Skin epidermis (tissue), 12 donors: ENCODE results near the gene ATP10A.
A peak's percentile ranks its signal among the peaks of the same experiment; 100 is the strongest.

ENCODE experiments used
- H3K27ac ChIP-seq, 21 experiments: fragments of 200-600 bp; sonication (generic) in 11 of 21; one replicate each; pipeline ENCODE4 v1.5.0; 2020; ENCODE audit warnings: mild to moderate bottlenecking in 3 of 21, inconsistent platforms in 2 of 21, moderate library complexity in 2 of 21
- H3K4me3 ChIP-seq, 7 experiments: fragments of 200-600 bp; sonication (generic) in 2 of 7; one replicate each; pipeline ENCODE4 v1.5.0; 2020; ENCODE audit warnings: inconsistent platforms in 2 of 7, mild to moderate bottlenecking in 2 of 7, moderate library complexity in 1 of 7

ATP10A gene

GRCh38 chr15:25863111-25863967, at the start of gene ATP10A:
ATP10A (minus strand) TSS chr15:25863327; CDS start chr15:25863096, 231 bp downstream.
- H3K4me3 ChIP-seq: peak within 1 kb of the TSS; percentile 42 to 59 (median 50)
- peak within 1 kb of the TSS in 18 of 21 experiments; percentile 31 to 90 (median 78) for H3K27ac ChIP-seq

GRCh38 chr15:25912035-25912434, 48.9 kb upstream of the ATP10A start:
- no peak overlapping the region for H3K27ac ChIP-seq

GRCh38 chr15:25910832-25911231, 47.7 kb upstream of the ATP10A start:
- Histone ChIP-seq H3K4me3 (no peak overlapping the region), H3K27ac (no peak overlapping the region)

More at GRCh38 chr15:25912035-25912434, 48.9 kb upstream of the ATP10A start:
- H3K4me3 ChIP-seq: no peak overlapping the region

- Histone ChIP-seq H3K4me3 (no peak overlapping the region), H3K27ac (no peak overlapping the region)
These were observed 46.7 kb upstream of the ATP10A start for GRCh38 chr15:25909806-25910205.

GRCh38 chr15:25909325-25909724, 46.2 kb upstream of the ATP10A start:
- no peak overlapping the region for H3K27ac ChIP-seq
- no peak overlapping the region for H3K4me3 ChIP-seq

GRCh38 chr15:25905140-25905539, 42.0 kb upstream of the ATP10A start:
- Histone ChIP-seq H3K4me3 (no peak overlapping the region), H3K27ac (no peak overlapping the region)

GRCh38 chr15:25903024-25903581, 40.0 kb upstream of the ATP10A start:
- Histone ChIP-seq H3K4me3 (no peak overlapping the region), H3K27ac (no peak overlapping the region)

- H3K27ac ChIP-seq: no peak overlapping the region
These were observed 38.9 kb upstream of the ATP10A start for GRCh38 chr15:25901811-25902605.

GRCh38 chr15:25900901-25901300, 37.8 kb upstream of the ATP10A start:
- Histone ChIP-seq H3K4me3 (no peak overlapping the region), H3K27ac (no peak overlapping the region)

More at GRCh38 chr15:25901811-25902605, 38.9 kb upstream of the ATP10A start:
- no peak overlapping the region for H3K4me3 ChIP-seq

- H3K27ac ChIP-seq: no peak overlapping the region
- H3K4me3 ChIP-seq: no peak overlapping the region
These were observed 37.3 kb upstream of the ATP10A start for GRCh38 chr15:25900431-25900830.

- no peak overlapping the region for H3K27ac ChIP-seq
- H3K4me3 ChIP-seq: no peak overlapping the region
These were observed 36.7 kb upstream of the ATP10A start for GRCh38 chr15:25899870-25900269.

- H3K4me3 ChIP-seq: no peak overlapping the region
- no peak overlapping the region for H3K27ac ChIP-seq
These were observed 34.5 kb upstream of the ATP10A start for GRCh38 chr15:25897658-25898057.

- H3K4me3 ChIP-seq: no peak overlapping the region
- H3K27ac ChIP-seq: no peak overlapping the region
These were observed 31.3 kb upstream of the ATP10A start for GRCh38 chr15:25894371-25894902.

- H3K27ac ChIP-seq: no peak overlapping the region
- H3K4me3 ChIP-seq: no peak overlapping the region
These were observed 30.5 kb upstream of the ATP10A start for GRCh38 chr15:25893596-25893995.

GRCh38 chr15:25892126-25892525, 29.0 kb upstream of the ATP10A start:
- Histone ChIP-seq H3K27ac (no peak overlapping the region), H3K4me3 (no peak overlapping the region)

GRCh38 chr15:25891081-25891480, 28.0 kb upstream of the ATP10A start:
- Histone ChIP-seq H3K4me3 (no peak overlapping the region), H3K27ac (no peak overlapping the region)

GRCh38 chr15:25890529-25890928, 27.4 kb upstream of the ATP10A start:
- H3K27ac ChIP-seq: no peak overlapping the region
- no peak overlapping the region for H3K4me3 ChIP-seq

- no peak overlapping the region for H3K27ac ChIP-seq
- no peak overlapping the region for H3K4me3 ChIP-seq
These were observed 24.7 kb upstream of the ATP10A start for GRCh38 chr15:25887870-25888269.

- Histone ChIP-seq H3K4me3 (no peak overlapping the region), H3K27ac (no peak overlapping the region)
These were observed 23.5 kb upstream of the ATP10A start for GRCh38 chr15:25886498-25887140.

- Histone ChIP-seq H3K27ac (no peak overlapping the region), H3K4me3 (no peak overlapping the region)
These were observed 21.2 kb upstream of the ATP10A start for GRCh38 chr15:25884370-25884769.
